DMS53 treated with DMSO at 0.1 percent for 48 hours (cell line): ENCODE results near the gene COX4I1.
"Not testable (repeated sequence)": the region's sequence is repeated elsewhere in the genome, so short reads cannot be mapped to it uniquely, and the experiment has no call there.

Experiments
- DNase-seq: peaks from one replicate; lab custom pipeline; 2025; ENCODE audit not compliant: unreplicated experiment; lab: John Stamatoyannopoulos, UW

Gene COX4I1

DNA sequence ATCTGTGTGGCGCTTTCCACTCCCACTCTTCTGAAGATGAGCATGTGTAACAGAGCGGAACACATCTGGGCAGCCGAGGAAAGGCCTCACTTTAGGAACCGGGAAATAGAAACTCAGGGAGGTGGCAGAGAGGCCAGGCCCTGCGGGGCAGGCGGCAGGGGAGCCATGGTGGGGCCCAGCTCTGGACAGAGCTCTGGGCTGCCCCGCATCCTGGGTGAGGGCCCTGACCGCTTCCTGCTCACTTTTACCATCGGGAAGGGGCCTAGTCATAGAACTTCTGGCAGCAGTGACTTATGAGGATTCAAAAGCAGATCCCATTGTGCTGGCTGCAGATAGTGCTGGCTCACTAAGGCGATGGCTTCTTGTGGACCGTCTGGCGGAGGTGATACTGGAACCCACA is 22.6 kb downstream of the COX4I1 start:
- no peak for DNase-seq

DNA sequence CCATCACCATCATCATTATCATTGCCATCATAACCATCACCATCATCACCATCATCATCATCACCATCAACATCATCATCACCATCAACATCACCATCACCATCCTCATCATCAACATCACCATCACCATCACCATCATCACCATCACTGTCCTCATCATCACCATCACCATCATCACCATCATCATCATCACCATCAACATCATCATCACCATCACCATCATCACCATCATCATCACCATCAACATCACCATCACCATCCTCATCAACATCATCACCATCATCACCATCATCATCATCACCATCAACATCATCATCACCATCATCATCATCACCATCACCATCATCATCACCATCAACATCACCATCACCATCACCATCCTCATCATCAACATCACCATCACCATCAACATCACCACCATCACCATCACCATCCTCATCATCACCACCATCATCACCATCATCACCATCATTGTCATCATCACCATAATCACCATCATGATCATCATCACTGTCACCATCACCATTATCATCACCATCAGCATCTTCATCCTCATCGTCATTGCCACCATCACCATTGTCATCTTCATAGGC is 23.9 kb downstream of the COX4I1 start:
- no peak for DNase-seq

DNA sequence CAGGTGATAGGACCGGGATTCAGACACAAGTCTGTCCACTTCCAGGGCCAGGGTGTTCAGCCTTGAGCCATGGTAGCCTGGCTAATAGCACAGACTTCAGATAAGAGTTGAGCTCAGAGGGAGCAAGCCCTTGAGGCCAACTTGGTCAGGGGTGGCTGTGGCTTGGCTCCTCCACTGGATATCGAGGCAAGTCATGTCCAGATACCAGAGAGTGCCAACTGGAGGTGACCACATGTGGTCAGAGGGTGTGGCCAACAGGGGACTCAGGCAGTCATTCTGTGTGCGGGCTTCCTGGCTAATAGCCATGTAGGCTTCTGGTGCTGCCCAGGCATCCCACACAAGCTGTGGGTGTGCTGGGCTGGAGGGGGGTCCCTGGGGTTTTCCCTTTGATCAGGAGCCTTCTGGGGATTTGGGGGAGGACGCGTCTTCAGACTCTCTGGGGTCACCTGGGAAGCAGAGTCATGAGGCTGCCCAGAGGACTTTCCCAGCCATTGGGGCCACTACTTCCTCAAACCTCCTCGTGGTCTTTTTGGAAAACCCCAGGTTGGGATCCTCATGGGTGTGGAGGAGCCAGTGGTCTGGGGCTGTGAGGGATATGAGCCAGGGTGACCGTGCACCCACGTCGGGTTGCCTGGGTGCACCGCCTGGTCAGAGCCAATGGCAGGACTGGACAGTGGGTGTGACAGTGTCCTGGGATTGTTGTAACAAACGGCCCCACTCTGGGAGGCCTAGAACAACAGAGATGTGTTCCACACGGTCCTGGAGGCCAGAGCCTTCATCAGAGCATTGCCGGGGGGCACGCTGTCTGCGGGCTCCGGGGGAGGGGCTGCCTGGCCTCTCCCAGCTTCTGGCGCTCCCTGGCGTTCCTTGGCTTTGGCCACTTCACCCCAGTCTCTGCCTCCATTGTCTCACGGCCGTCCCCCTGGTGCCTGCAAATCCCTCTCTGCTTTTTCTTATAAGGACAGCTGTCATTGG is 25.0 kb downstream of the COX4I1 start:
- no peak for DNase-seq

DNA sequence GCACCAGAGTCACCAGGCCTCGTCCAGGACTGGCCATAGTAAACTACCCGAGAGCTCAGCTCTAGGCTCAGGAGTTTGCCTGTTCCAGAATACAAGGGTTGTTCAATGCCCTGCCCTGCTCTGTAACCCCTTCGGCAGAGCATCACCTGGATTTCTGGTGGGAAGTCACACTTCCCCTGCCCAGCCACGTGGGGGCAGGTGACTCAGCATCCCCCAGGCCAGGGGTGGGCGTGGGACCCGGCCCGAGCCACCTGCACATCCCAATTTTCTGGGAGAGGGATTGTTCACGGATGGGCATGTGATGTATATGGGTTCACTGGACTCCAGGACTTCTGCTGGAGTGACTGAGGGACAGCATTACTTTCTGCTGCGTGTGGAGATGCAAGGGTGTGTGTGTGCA is 25.8 kb downstream of the COX4I1 start:
- DNase-seq, result no peak

DNA sequence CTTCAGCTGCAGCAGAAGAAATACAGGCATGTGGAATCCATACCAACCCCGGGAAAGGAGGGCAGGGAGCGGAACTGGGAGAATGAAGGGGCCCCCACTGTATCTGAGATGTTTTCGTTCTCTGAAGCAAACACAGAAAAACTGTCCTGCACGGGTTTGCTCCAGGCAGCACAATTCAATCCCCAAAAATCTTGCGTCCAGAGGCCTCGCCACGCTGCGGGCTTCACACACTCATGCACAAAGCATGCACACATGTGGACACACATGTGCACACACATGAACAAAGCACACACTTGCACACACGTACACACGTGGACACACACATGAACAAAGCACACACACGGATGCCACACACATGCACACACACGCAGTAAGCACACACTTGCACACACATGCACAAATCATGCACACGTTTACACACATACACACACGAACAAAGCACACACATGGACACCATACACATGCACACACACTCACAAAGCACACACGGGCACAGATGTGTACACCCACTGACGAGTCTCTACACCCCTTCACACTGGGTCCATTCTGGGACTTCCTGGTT is 27.3 kb downstream of the COX4I1 start:
- DNase-seq, result no peak

DNA sequence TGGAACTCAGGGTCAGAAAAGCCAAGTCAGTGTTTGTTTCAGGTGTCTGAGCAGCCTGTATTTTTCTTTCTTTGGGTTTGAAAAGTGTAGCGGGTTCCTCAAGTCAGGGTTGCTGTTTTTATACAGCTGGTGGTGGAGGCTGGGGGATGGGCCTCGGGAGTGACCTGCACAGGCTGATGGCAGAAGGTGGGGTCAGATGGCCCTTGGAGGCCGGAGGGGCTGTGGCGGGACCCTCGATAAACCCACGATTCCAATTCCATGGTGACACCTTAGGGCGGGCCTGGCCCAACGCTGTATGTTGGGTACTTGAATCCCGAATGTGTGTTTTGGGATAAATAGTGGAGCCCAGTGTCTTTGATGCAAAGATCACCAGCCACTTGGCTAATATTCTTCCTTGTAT is 28.7 kb downstream of the COX4I1 start:
- DNase-seq, result no peak

DNA sequence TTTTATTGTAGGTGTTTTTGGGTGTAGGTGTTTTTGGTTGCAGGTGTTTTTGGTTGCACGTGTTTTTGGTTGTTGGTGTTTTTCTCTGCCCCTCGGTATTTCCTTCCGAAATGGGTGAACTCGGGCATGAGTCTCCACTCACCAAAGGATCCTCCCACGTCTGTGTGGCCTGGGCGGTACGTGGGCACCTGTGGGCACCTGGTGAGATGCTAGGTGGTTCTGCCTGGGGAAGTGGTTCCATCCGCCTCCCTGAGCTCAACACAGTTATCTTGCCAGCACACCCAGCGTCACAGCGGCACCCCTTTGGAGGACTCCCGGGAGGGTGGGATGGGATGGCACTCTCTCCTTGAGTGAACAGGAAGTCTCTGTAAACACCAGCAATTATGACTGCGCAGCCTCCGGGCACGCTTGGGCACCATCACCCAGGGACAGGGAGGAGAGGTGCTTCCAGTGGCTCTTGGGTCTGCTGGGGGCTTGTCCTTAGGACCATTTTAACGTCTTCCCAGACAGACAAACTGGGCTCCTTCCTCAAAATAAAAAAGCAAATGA is 29.8 kb downstream of the COX4I1 start:
- no peak for DNase-seq

DNA sequence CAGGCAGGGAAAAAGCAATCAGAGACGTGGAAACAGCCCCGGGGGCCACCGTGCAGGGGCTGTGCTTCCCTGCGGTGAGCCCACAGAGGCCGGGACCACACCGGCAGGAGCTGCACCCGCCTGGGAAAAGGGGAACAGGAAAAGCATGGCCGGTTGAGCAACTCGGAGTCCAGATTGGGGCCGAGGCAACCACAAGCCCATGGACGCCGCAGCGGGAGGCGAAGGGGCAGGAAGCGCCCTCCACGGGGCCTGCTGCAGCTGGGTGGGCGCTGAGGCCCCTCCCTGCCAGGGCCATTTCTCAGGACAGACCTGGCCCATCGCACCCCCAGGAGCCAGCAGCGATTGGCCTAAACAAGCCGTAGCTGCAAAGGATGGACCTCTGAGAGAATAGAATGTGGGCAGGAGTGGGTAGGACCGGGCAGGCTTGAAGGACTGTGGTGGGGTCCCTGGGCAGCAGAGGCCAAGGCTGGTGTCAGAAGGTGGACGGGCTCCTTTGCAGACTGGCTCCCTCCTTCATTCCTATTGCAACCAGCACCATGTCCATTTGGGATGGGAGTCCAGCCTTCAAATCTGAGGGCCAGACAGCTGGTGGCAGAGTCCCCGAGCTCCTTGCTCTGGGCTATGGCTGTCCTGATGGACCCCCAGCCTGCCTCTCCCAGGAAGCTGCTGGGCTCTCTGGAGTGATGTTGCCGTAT is 30.4 kb downstream of the COX4I1 start:
- DNase-seq, result no peak

DNA sequence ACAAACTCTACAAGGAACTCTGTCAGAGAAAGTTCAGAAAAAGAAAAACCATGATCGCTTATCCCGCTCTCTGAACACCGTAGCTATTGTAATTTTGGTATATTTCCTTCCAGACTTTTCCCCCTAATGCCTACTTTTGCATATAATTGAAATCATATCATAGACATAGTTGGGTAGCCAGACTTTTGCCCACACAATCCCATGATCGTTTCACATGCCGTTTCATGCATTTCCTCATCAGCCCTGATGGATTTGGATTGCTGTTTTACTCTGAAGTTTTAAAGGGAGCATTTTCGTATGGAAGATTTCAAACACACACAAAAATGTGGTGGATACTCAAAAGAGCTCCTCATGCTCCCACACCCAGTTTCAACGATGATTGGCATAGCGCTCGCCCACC is 31.3 kb downstream of the COX4I1 start:
- DNase-seq, result no peak

DNA sequence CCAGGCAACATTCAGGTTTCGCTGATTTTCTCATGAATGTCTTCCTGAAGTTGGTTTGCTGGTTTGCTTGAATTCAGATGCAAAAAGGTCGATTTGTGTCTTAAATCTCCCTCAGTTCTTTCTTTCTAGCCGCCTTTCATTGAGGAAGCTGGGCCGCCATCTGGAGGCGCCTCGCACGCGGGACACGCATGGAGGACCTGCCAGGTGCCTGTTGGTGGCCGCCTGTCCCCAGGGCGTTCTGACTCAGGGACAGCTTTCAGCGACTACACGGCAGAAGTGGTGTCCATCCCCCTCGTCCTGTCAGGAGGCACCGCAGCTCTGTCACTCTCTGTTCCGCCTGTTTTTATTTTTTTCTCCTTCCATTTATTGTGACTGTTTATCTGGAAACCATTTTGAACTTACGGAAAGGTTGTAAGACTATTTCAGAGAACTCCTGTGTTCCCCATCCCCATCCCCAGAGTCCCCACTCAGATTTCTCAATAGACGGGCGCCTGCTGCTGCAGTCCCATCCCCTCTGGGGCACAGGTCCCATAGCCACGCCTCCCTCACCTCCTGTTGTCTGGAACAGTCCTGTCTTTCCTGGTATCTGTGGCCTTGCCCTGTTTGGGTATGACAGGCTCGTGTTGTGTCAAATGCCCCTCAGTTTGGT is 33.2 kb downstream of the COX4I1 start:
- DNase-seq, result no peak

DNA sequence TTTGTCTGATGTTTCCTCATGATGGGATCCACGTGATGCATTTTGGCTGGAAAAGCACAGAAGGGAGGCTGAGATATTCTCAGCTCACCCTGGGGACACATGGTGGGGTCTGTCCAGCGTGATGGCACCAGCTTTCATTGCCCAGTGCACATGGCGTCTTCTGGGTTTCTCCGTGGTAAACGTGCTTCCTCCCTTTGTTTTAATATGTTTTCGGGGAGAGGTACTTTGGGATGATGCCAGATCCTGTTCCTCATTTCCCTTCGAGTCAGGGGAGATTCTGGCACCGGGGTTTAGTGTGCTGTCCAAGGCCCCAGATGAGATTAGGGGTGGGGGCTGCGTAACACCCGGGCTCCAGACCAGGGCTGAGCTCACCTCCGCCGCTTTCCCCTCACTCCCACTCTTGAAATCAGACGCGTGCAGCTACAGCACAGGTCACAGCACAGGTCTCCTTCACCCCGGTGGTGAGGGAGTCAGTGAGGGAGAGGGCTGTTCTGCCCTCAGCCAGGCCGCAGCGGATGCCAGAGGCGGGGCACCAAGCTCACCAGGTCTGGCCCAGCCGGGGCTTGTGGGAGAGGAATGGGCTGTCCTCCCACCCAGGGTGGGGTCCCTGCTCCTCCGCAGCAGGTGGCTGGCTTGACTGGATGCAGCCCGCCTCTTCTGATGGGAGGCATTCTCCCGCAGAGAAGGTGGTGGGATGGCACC is 33.9 kb downstream of the COX4I1 start:
- DNase-seq, result no peak

DNA sequence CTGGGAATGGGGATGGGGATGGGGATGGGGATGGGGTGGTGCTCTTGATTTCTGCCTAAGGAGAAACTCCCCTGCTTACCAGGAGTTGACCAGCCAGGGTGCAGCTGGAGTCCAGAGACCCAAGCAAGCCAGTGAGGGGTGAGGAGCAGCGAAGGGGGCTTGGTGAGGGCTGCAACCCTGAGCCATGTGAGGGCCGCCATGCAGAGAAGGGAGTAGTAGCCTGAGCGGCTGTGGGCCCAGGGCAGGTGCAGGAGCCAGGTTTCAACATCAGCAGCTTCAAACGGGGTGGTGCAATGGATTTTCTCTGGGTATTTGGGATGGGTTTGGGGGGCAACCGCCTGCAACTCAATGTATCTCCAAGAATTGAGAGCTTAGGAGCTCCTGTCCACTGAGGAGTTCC is 35.2 kb downstream of the COX4I1 start:
- no peak for DNase-seq

DNA sequence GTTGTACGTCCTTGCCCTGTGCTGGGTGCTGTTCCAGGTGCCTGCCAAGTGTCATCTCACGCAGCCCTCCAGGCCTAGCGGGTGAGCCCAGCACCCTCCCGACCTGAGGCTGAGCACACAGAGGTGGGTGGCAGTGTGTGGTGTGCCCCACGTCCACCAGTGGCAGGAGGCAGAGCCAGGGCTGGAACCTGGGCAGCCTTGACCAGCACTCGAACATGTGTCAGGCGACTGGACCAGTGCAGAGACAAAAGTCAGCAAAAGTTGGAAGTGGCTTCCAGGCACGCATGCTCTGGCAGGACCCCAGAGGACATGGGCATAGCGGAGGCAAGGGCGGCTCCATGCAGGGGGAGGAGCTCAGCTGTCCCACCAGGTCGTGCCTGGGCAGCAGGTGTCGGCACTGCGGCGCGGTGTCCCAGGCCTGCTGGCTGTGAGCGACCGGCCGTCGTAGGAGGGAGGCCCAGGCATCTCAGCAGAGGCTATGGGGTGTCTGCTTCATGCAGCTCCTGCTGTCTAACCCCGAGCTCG is 35.8 kb downstream of the COX4I1 start:
- DNase-seq, result no peak

DNA sequence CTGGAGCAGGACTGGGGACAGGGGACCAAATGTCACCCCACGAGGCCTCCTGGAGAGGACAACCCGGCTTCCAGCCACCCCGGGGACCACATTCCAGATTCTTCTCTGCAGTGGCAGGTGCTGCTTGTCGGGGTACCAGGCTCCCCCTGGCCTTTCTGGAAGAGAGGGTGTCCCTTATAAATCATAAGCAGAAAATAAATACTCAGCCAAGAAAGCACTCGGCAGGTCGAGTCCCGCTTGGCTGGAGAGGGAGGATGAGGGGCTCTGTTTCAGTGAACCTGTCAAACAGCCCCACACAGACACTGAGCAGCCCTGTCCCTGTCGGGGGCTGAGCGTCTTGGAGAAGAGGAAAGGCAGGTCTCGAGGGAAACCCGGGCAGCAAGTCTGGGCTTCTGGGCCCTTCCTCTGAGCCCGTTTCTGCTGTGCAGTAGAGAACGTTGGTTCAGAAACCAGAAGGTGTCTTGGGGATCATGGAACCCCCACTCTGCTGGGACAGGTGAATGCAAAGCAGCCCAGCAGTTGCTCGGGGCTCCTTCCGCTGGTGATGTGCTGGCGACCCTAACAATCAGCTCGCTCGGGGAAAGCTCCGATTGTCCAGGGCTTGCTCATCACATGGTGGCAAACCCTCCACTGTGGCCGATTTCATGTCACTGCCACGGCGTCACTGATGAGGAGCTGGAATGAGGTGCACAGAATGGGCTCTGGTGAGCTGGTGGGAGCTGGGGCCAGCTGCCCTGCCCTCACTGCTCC is 36.6 kb downstream of the COX4I1 start:
- no peak for DNase-seq

DNA sequence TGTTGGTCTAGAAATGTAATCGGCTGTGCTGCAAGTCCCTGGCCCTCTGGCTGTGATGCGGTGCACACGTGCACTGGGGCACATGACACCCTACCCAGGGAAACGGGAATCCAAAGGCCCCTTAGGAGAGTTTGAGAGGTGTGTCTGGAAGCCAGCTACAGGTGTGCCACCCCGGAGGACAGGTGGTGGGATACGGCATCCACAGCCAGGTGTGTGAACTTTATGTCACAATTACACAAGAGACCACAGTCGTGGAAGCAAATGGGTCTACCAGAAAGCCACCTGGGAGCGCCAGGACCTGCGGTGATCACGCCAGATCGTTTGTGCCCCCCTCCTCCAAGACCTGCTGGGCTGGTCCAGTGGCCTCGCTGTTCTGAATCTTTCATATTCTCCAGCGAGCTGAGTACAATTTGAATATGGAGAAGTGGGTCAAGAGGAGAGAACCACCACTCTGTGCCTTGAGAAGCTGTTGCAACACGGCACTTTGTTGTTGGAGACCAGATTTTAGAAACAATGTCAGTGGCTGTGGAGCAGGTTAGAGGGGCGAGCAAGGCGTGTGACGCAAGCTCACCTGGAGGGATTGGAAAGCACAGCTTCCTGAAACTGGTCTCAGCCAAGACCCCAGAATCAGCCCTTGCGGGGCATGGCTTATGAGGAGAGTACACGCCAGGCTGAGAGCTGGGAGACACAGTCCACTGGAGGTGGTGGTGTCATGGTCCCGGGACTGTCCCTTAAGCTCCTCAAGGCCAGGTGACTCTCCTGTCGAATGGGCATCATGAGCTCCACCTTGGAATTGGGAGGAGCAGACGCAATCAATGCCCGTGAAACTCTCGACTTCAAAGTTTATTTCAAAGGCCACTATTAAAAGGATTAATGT is 37.4 kb downstream of the COX4I1 start:
- DNase-seq, result no peak

DNA sequence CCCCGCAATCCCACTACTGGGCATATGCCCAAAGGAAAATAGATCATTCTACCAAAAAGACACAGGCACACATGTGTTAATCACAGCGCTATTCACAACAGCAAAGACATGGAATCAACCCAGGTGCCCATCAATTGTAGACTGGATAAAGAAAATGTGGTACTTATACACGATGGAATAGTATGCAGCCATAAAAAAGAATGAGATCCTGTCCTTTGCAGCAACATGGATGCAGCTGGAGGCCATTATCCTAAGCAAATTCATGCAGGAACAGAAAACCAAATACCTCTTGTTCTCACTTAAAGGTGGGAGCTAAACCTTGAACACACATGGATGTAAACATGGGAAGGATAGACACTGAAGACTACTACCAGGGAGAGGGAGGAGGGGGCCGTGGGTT is 38.2 kb downstream of the COX4I1 start:
- not testable (repeated sequence) for DNase-seq

DNA sequence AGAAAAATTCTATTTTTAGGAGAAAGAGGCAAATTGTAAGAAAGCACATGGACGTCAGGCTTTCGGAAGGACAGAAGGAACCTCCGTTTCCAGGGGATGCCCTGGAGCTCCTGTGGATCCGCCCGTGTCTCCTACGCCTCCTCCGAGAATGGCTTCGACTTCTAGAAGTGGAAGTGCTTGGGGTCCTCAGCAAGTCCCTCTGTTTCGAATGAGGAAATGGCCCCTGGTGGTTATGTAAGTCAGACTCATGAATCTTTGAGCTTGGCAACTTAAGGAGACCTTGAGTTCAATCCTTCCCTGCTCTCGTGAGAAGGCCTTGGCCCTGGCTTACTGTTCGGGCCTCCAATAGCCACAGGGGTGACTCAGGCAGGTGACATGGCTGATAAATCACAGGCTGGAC is 38.9 kb downstream of the COX4I1 start:
- DNase-seq, result no peak

DNA sequence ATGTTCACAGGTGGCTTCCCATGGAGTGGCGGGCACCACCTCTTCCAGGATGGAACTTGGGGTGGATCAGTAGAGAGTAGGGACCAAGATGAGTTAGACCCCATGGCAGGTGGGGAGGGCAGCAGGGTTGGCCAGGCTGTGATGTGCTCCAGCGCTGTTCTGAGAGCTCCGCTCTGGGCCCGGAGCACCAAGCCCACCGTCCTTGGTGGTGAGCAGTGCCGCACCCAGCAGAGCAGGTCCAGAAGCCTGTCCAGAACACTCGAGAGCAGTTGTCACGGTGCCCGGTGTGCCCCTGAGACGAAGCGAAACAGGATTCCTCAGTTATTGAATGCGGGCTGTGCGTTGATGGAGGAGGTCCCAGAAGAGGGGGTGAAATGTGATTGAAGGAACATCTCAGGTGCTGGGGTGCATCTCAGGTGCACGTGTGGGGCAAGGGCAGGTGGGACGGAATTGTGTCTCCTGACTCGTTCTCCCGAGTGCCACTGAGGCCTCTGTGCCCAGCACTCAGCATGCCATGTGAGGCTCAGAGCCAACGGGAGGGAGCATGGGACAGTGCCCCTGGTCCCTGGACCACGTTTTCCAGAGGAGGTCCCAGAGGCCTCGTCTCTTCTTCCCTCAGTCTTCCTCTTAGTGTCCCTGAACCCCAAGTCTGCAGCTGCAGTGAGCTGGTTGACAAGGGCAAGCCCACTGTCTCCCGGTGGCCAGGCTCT is 39.5 kb downstream of the COX4I1 start:
- DNase-seq, result no peak
